Renal cortex interstitium (tissue), 11 donors: Measurements from ENCODE around the gene PIPOX. TPM values are rescaled to one million over a fixed set of nuclear protein-coding genes. Genes with fewer than 3 reads are reported as not detected.

Source experiments
- DNase-seq, 11 donors: peaks; one replicate each; pipeline ENCODE4 v3.0.0-alpha.2; 2013; ENCODE audit warnings: low read depth in 9 of 11, low spot score in 4 of 11; ENCODE audit errors: extremely low read depth in 1 of 11
- polyA plus RNA-seq, 3 donors: library from polyadenylated mRNA; unstranded; fragments of 120-200 nt; gene quantifications; one replicate each; pipeline ENCODE4 v1.2.1, GENCODE V29; 2013; ENCODE audit not compliant: insufficient read length in 3 of 3

The PIPOX gene
- polyA plus RNA-seq, 3 donors: 9.5 to 13.1 (median 10.4) TPM

DNA sequence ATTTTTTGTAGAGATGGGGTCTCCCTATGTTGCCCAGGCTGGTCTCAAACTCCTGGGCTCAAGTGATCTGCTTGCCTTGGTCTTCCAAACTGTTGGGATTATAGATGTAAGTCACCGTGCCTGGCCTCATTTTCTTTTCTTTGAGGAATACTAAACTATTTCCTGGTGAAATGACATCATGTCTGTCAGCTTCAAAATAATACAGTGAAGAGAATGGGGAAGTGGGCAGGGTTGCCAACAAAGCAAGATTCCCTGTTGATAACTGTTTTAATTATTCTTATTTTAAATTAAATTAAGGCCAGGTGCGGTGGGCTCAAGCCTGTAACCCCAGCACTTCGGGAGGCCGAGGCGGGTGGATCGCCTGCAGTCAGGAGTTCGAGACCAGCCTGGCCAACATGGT, 21.1 kb downstream of the PIPOX start:
- no peak for DNase-seq

DNA sequence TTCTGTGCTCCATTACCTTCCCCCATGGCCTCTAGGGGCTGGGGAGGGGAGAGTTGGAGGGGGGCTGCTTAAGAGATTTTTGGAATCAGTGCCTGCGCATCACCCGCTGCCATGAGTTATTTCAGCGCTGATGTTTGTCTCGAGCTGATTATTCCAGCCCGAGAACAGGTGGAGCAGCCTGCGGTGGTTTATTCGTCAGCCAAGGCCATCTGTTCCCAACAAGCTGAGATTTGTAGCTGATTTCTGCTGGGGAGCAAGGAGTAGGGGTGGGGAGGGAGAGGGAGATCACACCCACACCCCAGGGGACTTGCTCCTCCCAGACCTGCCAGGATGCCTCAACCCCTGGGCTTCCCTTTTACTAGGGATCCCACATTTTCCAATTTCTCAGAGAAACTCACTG, 23.1 kb downstream of the PIPOX start:
- no peak for DNase-seq

DNA sequence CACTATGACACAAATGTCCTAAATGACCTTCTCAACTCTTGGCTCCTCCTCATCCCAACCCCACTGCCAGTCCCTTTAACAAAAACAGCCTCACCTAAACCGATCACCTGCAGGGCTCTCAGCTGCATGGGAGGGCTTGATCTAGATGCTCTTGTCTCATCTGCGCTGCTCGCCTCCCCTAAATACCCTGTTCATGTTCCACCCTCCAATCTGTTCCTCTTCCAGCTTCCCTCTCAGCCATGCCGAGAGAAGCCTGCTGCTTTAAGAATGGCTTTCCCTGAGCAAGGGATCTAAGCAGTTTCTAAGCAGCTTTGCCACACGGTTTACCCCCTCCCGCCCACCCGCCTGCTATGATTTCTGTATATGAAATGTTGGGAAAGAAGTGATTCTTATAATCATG, 23.7 kb downstream of the PIPOX start:
- DNase-seq: no peak

DNA sequence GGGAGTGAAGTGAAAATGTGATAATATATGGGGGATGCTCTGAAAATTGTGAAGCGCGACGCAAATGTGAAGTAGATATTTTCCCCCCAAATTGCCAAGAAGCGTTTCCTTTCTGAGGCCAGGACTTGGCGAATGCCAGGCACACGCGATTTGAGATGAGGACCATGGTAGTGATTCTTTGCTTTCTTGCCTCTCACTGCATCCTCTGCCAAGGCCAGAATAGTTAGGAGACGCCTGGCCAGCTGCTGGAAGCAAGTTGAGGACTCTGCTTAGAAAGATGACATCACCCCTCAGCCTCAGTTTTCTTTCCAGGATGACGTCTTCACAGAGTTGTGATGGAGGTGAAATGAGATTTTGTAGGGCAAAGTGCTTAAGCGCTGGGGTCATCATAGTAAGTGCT, 25.9 kb downstream of the PIPOX start:
- DNase-seq: no peak

DNA sequence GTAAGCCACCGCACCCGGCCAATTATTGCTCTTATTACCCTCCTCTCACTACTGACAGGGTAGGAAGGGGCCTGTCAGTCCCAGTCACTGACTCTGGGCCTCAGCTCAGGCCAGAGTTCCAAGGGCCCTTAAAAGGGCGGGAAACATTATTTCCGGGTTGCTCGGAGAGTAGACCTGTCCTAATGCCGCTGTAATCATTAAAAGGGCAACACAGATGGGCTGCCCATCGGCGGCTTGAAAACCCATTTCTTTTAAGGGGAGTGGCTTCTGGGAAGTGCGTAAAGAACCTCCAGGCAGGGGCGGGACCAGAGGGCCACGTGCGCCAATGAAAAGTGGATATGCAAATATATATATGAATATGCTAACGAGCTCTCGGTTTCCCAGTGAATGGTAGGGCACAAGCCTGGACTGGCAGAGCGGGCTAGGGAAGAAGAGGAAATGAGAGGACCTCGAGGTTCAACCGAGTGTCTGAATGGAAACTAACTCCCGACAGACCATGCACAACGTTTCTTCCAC, 26.6 kb downstream of the PIPOX start:
- DNase-seq: no peak

DNA sequence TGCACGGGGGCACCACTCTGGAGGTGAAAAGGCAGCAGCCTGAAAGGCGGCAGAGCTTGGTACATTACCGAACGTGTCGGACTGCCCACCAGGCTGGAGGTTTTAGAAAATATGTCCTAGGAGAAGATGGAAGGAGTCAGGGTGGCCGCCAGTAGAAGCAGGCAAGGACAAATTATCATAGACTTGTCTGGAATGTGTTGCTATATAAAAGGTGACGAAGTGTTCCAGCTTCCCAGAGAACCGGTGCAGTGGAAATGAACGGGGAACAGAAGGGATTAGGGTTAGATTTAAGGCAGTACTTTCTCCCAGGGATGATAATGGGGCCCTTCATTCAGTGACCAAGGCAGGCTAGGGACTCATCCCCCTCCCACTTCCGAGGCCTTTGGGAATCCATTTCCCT, 27.4 kb downstream of the PIPOX start:
- DNase-seq: no peak

DNA sequence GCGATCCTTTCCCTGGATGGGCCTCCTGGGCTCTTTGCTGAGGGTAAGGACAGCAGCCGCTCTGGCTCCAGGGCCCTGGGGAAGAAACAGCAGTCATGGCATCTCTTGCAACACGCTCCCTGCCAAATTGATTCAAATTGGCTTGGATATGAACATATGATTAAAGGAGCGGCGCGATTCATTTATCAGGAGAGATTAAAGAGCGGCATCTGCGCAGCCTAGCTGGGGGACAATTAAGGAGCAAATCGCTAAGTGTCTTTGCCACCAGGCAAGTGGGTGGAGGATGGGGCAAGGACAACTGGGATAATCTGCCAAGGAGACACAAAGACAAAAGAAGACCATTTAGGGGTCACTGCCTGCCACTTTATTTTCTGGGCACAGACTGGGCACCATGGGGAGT, 27.8 kb downstream of the PIPOX start:
- DNase-seq: no peak

DNA sequence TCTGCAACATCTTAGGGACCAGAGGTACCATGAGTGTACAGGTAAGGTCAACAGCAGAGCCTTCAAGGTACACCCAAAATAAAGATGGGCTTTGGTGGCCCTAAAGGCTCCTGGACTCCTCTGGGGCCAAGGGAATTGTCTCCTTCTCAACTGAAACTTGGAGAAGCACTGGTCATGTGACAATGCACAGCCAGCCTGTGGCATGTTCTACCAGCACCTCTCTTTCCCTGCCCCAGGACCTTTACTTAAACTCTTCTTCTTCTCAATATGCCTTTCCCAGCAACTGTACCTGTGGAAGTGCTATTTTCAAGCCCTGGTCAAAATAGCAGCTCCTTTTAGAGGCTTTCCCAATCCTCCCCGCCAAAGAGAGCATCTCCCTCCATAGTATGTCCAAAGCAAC, 28.4 kb downstream of the PIPOX start:
- DNase-seq: no peak

DNA sequence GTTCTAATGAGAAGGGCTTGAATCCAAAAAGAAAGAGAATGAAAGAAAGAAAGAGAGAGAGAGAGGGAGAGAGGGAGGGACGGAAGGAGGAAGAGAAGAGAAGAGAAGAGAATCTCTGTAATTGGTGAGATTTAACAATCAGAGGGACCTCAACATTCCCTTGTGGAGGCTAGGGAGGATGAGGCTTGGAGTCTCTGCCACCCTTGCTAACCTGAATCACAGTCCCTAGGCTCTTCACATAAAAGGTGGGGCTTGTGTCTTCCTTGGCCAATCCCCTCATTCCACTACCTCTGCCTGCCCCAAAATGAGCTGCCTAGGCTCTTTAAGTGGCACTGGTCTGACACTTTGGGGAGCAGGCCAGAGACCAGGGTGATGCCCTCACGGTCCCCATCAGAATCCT, 30.1 kb downstream of the PIPOX start:
- no peak for DNase-seq

DNA sequence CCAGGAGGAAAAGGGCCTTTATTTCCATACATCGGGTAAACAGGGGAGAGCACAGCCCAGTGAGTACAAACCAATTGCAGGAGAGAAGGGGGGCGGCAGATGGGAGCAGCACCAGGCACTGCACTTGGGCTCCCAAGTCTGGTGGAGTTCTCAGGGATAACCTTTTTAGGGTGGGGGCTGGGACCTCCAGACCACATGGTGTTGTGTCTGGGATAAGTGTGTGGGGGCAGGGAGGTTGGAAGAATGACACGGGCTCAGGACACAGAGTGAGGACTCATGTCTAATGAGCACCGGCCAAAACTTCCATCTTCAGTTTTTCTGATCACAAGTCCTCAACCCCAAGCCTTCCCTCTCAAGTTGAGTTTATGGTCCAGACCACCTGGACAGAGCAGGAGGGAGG, 30.6 kb downstream of the PIPOX start:
- no peak for DNase-seq

DNA sequence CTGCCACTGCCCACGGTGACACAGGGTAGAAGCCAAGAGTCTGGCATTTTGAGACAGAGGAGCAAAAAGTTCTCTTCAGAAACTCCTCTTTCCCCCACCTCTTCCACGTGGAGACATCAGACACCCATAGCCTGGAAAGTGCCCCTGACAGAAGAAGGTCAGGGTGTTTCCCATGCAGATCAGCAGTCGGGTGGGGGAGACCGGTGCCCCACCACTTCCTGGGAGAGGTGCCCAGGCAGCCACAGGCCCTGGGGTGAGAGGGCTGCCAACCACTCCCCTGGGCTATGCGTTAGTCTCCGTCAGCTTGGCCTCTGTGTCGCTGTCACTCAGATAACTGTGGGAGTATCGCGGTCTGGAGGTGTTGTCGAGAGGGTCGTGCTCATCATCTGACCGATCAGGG, 31.5 kb downstream of the PIPOX start:
- DNase-seq: no peak

DNA sequence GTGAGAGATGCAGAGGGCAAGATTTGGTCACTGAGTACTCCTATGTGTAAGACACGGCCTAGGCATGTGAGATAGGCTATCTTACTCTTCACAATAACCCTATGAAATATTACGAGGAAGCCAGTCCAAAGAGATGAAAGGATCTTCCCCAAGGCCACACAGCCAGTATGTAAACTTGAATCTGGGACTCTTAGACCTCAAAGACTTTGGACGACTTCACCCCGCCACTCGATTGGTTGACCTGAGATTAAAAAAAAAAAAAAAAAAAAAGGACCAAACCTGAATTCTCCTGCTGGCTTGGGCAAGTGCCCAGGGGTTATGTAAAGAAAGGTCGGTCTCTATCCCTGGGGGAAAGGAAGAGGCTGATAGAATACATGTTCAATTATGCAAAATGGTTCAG, 33.1 kb downstream of the PIPOX start:
- no peak for DNase-seq

DNA sequence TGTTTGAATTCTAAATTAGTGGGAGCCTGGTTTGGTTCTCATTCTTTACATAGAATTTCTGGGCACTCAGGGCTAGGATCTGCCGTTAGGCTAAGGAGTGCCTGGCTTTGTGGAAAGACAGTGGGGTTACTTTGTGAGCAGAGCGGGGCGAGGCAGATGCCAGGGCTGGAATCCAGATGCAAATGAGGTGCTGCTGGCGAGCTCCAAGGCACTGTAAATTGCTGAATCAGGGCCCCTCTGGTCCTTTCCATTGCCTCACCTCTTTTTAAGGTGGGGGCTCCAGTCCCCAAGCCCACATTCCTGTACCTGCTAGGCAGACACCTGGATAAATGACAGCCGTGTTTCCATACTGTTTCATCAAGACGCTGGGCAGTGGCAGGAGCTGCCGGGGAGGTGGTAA, 33.8 kb downstream of the PIPOX start:
- DNase-seq: no peak

DNA sequence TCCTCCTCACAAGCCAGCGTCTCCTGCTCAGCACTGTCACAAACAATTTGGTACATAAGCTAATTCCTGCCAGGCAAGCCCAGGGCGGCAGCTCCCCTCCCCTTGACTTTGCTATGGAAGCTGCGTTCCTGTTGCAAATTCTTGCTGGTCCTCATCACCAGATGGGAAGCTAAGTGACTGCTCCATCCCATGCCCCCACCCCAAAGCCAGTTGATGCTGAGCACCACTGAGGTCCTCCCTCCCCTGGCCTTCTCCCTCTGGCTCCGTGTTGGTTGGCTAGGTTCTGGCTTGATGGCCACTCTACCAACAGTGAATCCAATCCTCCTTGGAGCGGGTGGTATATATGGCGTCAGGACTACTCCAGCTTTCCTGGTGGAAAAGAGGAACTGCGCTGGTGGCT, 34.4 kb downstream of the PIPOX start:
- no peak for DNase-seq

DNA sequence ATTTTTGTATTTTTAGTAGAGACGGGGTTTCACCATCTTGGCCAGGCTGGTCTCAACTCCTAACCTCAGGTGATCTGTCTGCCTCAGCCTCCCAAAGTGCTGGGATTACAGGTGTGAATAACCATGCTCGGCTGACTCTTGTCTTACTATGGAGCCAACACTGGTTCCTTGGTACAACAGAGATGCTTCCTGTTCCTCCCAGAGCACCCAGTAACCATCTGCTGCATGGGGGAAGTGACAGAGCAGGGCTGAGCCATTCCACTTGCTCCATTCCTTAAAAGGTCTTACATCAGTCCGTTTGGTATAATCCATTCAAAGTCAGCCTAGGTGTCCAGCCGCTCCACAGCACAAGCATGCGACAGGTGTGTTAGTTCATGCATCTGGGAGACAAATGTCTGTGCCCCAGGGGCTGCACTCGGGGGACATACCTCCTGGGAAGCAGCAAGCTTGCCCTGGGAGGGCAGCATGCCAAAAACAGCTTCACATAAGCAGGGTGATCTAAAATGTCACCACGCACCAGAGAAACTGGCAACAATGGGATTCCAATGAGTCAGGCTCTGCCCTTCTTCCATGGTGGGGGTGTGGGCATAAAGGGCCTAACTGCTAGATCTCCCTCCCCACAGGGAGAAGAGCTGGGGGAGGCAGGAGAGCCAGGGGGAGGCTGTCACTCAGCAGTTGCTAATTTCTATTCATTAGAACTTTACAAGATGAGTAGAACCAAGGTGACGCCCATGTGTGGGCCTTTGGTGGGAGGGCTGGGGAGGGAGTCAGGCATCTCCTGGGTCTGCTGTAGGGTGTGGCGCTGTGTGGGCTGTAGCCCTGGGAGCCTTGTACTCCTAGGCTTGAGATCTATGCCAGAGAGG, 35.5 kb downstream of the PIPOX start:
- peak in 1 of 11 donors; percentile 38 for DNase-seq

DNA sequence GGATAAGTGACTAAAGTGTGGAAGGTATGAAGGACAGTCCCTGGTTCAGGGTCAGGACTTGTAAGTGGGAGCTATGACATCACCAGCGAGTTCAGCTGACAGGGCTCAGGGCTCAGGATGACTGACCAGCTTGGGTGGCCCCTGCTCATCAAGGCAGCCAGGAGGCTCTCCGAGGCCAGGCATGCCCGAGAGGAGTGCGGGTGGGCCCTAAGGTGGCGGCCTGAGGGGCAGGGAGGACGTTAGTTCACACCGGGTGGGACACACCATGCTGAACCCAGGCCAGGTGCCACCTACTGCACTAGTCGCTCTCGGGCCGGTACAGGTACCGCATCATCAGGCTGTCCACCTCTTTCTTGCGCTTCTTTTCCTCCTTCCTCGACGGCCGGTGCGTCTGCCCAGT, 36.5 kb downstream of the PIPOX start:
- no peak for DNase-seq

DNA sequence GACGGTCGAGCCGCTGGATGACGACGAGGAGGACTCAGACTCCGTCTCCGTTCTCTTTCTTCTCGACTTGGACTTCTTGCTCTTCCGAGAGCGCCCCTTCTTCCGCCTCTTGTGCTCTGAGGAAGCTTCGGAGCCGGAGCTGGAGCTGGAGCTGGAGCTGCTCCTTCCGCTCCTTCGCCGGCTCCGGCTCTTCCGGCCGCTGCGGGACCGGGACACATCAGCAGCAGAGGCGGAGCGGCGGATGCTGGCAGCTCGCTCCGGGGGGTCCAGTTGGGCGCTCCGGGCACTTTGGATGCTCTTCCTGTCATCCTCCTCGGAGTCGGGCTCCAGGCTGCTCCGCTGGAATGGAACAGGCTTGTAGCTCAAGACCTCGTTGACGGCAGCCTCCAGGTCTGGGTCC, 36.9 kb downstream of the PIPOX start:
- DNase-seq: no peak

DNA sequence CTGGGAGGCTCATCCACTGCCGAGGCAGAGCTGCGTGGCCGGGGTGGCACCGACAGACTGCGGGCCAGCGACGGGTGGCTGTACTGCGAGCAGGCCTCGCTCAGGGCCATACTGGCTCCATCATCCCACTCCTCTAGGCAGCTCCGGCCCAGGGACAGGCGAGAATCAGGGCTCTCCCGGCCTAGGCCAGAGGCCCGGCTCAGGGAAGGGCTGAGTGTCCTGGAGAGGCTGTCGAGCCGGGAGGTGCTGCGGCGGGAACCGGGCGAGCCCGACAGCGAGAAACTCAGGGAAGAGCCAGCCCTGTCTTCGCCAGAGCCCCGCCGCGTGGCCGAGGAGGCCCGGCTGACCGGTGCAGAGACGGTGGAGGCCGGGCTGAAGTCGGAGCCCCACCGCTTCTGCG, 37.4 kb downstream of the PIPOX start:
- no peak for DNase-seq

DNA sequence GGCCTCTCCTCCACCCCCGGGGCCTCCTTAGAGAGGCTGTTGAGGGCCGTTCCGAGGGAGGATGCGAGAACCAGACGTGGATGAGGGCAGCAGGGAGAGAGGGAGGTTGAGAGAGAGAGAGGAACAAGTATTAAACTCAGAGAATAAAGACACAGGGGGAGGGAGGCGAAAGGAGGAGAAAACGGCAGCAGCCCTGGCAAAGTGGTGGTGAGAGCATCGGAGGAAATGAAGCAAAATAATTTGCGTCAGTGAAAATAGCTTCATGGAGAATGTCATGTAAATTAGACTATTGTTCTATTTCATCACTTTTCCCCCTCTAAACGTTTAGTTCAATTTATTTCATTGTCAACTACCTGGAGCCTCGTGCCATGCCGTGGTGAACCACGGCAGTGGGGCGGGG, 38.0 kb downstream of the PIPOX start:
- no peak for DNase-seq

DNA sequence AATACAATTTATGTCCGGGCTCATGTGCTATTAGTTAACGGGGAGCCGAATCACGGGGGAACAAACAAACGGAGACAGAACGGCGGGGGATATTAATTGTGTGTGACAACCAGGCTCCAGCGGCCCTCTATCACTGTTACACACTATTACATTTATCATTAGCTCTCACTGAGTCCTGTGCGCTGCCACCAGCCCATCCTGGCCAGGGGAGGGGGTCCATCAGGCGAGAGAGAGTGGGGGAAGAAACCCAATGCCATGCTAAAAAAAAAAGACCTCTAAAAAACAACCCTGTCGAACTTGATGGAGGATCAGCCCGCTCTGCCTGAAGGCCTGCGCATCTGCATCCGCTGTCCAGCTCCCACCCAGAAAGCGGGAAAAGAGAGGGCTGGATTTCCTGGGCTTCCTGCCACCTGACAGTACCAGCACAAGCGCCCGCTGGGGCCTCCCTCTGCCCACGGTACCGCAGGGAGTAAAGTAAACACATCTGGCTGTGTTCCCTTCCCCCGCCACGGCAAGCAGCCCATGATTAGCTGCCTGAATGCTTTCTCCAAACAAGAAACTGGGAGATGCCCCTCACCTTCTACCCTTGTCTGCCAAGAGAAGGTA, 41.7 kb downstream of the PIPOX start:
- DNase-seq: peak in 6 of 11 donors; percentile 31 to 73 (median 60)

DNA sequence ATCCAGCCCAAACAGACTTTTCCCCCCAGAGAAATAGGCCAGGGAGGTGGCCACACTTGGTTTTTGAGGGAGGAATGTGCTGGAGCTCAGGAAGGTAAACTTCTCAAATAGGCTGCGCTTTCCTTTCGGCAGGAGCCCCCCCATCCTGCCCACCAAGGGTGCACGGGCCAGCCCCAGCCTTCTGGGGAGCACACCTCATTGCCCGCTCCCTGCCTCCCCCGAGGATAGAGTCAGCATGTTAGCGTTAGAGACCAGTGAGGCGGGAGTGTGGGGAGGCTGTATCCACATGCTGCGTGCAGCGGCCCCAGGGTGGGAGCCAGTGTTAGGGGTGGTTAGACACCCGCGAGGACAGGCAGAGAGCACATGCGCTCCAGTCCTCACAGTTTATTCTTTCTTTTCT, 42.3 kb downstream of the PIPOX start:
- DNase-seq: no peak
